ENCODE measurements around the gene ASS1. TPM values are rescaled to one million over a fixed set of nuclear protein-coding genes. Genes with fewer than 3 reads are reported as not detected.

Gene ASS1
- total RNA-seq, 2 experiments from 2014 or later, result 2.6 to 4.1 TPM

- Mint-ChIP-seq H3K27ac (no peak overlapping the region), H3K36me3 (no peaks in the 10 kb centered on the region), H3K4me1 (no peaks in the 10 kb centered on the region), H3K4me3 (no peak overlapping the region), H3K9me3 (no peaks in the 10 kb centered on the region), H3K27me3 (no peaks in the 10 kb centered on the region)
- DNase-seq (no peak), ATAC-seq (ENCODE audit: low read depth) (no peak)
- POLR2A ChIA-PET, result no interaction called here
Measured at GRCh38 chr9:130501639-130502038, 56.9 kb downstream of the ASS1 start.

GRCh38 chr9:130508218-130508617 lies 63.5 kb downstream of the ASS1 start:
- peaks cover 3% of the 10 kb centered on the region for H3K9me3 Mint-ChIP-seq
- POLR2A ChIA-PET, result no interaction called here
- ATAC-seq (ENCODE audit: low read depth) (no peak), DNase-seq (no peak)
- no peaks in the 10 kb centered on the region for H3K36me3 Mint-ChIP-seq
- no peak overlapping the region for H3K4me3 Mint-ChIP-seq
- H3K27ac Mint-ChIP-seq, result no peak overlapping the region
- no peaks in the 10 kb centered on the region for H3K4me1 Mint-ChIP-seq
- no peaks in the 10 kb centered on the region for H3K27me3 Mint-ChIP-seq

GRCh38 chr9:130512199-130512598 lies 67.4 kb downstream of the ASS1 start:
- Mint-ChIP-seq H3K36me3 (no peaks in the 10 kb centered on the region), H3K27me3 (no peaks in the 10 kb centered on the region), H3K4me3 (no peak overlapping the region), H3K4me1 (no peaks in the 10 kb centered on the region), H3K9me3 (peaks cover 3% of the 10 kb centered on the region), H3K27ac (no peak overlapping the region)
- POLR2A ChIA-PET, result no interaction called here
- no peak for DNase-seq
- ATAC-seq (ENCODE audit: low read depth), result no peak

- no peak for ATAC-seq (ENCODE audit: low read depth)
- POLR2A ChIA-PET, result no interaction called here
Measured at GRCh38 chr9:130513078-130513477, 68.3 kb downstream of the ASS1 start.

GRCh38 chr9:130518233-130518632 lies 73.5 kb downstream of the ASS1 start:
- Mint-ChIP-seq H3K4me3 (no peak overlapping the region), H3K9me3 (no peaks in the 10 kb centered on the region), H3K36me3 (no peaks in the 10 kb centered on the region), H3K4me1 (no peaks in the 10 kb centered on the region), H3K27me3 (peaks cover 2% of the 10 kb centered on the region), H3K27ac (no peak overlapping the region)
- POLR2A ChIA-PET, result no interaction called here
- DNase-seq (no peak), ATAC-seq (ENCODE audit: low read depth) (no peak)

More at GRCh38 chr9:130513078-130513477, 68.3 kb downstream of the ASS1 start:
- Mint-ChIP-seq H3K27me3 (no peaks in the 10 kb centered on the region), H3K27ac (no peak overlapping the region), H3K36me3 (no peaks in the 10 kb centered on the region), H3K4me1 (no peaks in the 10 kb centered on the region), H3K4me3 (no peak overlapping the region), H3K9me3 (peaks cover 3% of the 10 kb centered on the region)
- DNase-seq, result no peak

GRCh38 chr9:130518943-130519799 lies 74.4 kb downstream of the ASS1 start:
- POLR2A ChIA-PET, result no interaction called here
- Mint-ChIP-seq H3K4me3 (no peak overlapping the region), H3K36me3 (no peaks in the 10 kb centered on the region), H3K27me3 (peaks cover 2% of the 10 kb centered on the region), H3K27ac (no peak overlapping the region), H3K9me3 (no peaks in the 10 kb centered on the region), H3K4me1 (no peaks in the 10 kb centered on the region)
- ATAC-seq (ENCODE audit: low read depth) (no peak), DNase-seq (no peak)

GRCh38 chr9:130519927-130520326 lies 75.2 kb downstream of the ASS1 start:
- Mint-ChIP-seq H3K27me3 (peaks cover 2% of the 10 kb centered on the region), H3K4me1 (no peaks in the 10 kb centered on the region), H3K36me3 (no peaks in the 10 kb centered on the region), H3K27ac (no peak overlapping the region), H3K4me3 (no peak overlapping the region), H3K9me3 (no peaks in the 10 kb centered on the region)
- POLR2A ChIA-PET, result no interaction called here
- ATAC-seq (ENCODE audit: low read depth) (no peak), DNase-seq (no peak)

GRCh38 chr9:130521715-130522114 lies 77.0 kb downstream of the ASS1 start:
- no peaks in the 10 kb centered on the region for H3K9me3 Mint-ChIP-seq
- H3K27me3 Mint-ChIP-seq, result peaks cover 5% of the 10 kb centered on the region
- DNase-seq (no peak), ATAC-seq (ENCODE audit: low read depth) (no peak)
- no peak overlapping the region for H3K27ac Mint-ChIP-seq
- no peaks in the 10 kb centered on the region for H3K36me3 Mint-ChIP-seq
- H3K4me3 Mint-ChIP-seq, result no peak overlapping the region
- POLR2A ChIA-PET, result no interaction called here
- no peaks in the 10 kb centered on the region for H3K4me1 Mint-ChIP-seq

- Mint-ChIP-seq H3K27me3 (peaks cover 5% of the 10 kb centered on the region), H3K4me1 (no peaks in the 10 kb centered on the region), H3K9me3 (no peaks in the 10 kb centered on the region), H3K36me3 (no peaks in the 10 kb centered on the region), H3K4me3 (no peak overlapping the region), H3K27ac (no peak overlapping the region)
- ATAC-seq (ENCODE audit: low read depth), result no peak
- POLR2A ChIA-PET, result no interaction called here
- no peak for DNase-seq
Measured at GRCh38 chr9:130522233-130522808, 77.6 kb downstream of the ASS1 start.

- Mint-ChIP-seq H3K27ac (no peak overlapping the region), H3K9me3 (no peaks in the 10 kb centered on the region), H3K4me1 (no peaks in the 10 kb centered on the region), H3K36me3 (no peaks in the 10 kb centered on the region), H3K4me3 (no peak overlapping the region), H3K27me3 (peaks cover 6% of the 10 kb centered on the region)
- ATAC-seq (ENCODE audit: low read depth) (no peak), DNase-seq (no peak)
- POLR2A ChIA-PET, result no interaction called here
Measured at GRCh38 chr9:130523921-130524320, 79.2 kb downstream of the ASS1 start.

GRCh38 chr9:130526193-130526853 lies 81.6 kb downstream of the ASS1 start:
- Mint-ChIP-seq H3K4me1 (no peaks in the 10 kb centered on the region), H3K27me3 (peaks cover 7% of the 10 kb centered on the region), H3K27ac (no peak overlapping the region), H3K9me3 (no peaks in the 10 kb centered on the region), H3K4me3 (no peak overlapping the region), H3K36me3 (no peaks in the 10 kb centered on the region)
- POLR2A ChIA-PET, result no interaction called here
- DNase-seq (no peak), ATAC-seq (ENCODE audit: low read depth) (no peak)

GRCh38 chr9:130526854-130527650 lies 82.3 kb downstream of the ASS1 start:
- no peak for DNase-seq
- H3K9me3 Mint-ChIP-seq, result no peaks in the 10 kb centered on the region
- H3K27ac Mint-ChIP-seq, result no peak overlapping the region
- H3K4me1 Mint-ChIP-seq, result no peaks in the 10 kb centered on the region
- H3K36me3 Mint-ChIP-seq, result no peaks in the 10 kb centered on the region
- no peak overlapping the region for H3K4me3 Mint-ChIP-seq
- peaks cover 6% of the 10 kb centered on the region for H3K27me3 Mint-ChIP-seq
- POLR2A ChIA-PET, result no interaction called here
- ATAC-seq (ENCODE audit: low read depth), result no peak

GRCh38 chr9:130527651-130528310 lies 83.0 kb downstream of the ASS1 start:
- ATAC-seq (ENCODE audit: low read depth) (no peak), DNase-seq (no peak)
- no peak overlapping the region for H3K27ac Mint-ChIP-seq
- POLR2A ChIA-PET, result no interaction called here
- no peaks in the 10 kb centered on the region for H3K4me1 Mint-ChIP-seq
- H3K4me3 Mint-ChIP-seq, result no peak overlapping the region
- peaks cover 5% of the 10 kb centered on the region for H3K27me3 Mint-ChIP-seq
- no peaks in the 10 kb centered on the region for H3K9me3 Mint-ChIP-seq
- H3K36me3 Mint-ChIP-seq, result no peaks in the 10 kb centered on the region
